SK-N-SH (cell line): ENCODE measurements around the gene ADGRG3. TPM values are rescaled to one million over a fixed set of nuclear protein-coding genes. Genes with fewer than 3 reads are reported as not detected.

Experiments
- CTCF ChIA-PET: fragments of 300-600, 350-600 bp; formaldehyde crosslinking; extraction: SDS; loops from one replicate; lab custom pipeline; 2021; lab: Yijun Ruan, JAX
- POLR2A ChIA-PET: fragments of 350-600 bp; sonication (Branson Sonifier 250); formaldehyde crosslinking; extraction: SDS; loops from one replicate; lab custom pipeline; 2020; ENCODE audit warnings: antibody characterized with exemption, inconsistent platforms; lab: Yijun Ruan, JAX
- DNase-seq: peaks from one replicate; pipeline ENCODE4 v3.0.0; 2012
- H2AFZ ChIP-seq: fragments of 200-600 bp; sonication (generic); 2 replicates; pipeline ENCODE4 v1.8.1; 2016; ENCODE audit warnings: antibody characterized with exemption, mild to moderate bottlenecking, low read depth
- H3F3A ChIP-seq: fragments of 200-600 bp; sonication (generic); replicated peaks from 2 replicates; pipeline ENCODE3; 2016; ENCODE audit warnings: antibody characterized with exemption, mild to moderate bottlenecking; ENCODE audit not compliant: insufficient read depth
- H3K27ac ChIP-seq, 2 experiments: fragments of 200-500 bp in 1 of 2; fragments of 200-600 bp in 1 of 2; sonication (Bioruptor generic) in 1 of 2; sonication (generic), shearing (Covaris generic) in 1 of 2; 2 replicates each; pipeline versions ENCODE4 v1.5.1 to v1.6.1; 2014 to 2016; ENCODE audit warnings: low read depth in 2 of 2, inconsistent platforms in 1 of 2, low read length in 1 of 2, mild to moderate bottlenecking in 1 of 2, mixed read lengths in 1 of 2
- H3K27me3 ChIP-seq: fragments of 200-600 bp; sonication (generic), shearing (Covaris generic); 2 replicates; pipeline ENCODE4 v1.6.1; 2016; ENCODE audit warnings: mixed run types; ENCODE audit not compliant: insufficient read depth
- H3K36me3 ChIP-seq, 2 experiments: fragments of 200-500 bp in 1 of 2; fragments of 200-600 bp in 1 of 2; sonication (Bioruptor generic) in 1 of 2; sonication (generic) in 1 of 2; replicated peaks in 1 of 2; 2 replicates each; pipeline versions ENCODE3 to v1.5.1; 2014 to 2016; ENCODE audit warnings: low read length in 1 of 2, mild to moderate bottlenecking in 1 of 2; ENCODE audit not compliant: insufficient read depth in 2 of 2, control insufficient read depth in 1 of 2
- H3K4me1 ChIP-seq, 2 experiments: fragments of 200-500 bp in 1 of 2; fragments of 200-600 bp in 1 of 2; sonication (Bioruptor generic) in 1 of 2; sonication (generic), shearing (Covaris generic) in 1 of 2; 2 replicates each; pipeline versions ENCODE4 v1.5.1 to v1.6.1; 2014 to 2016; ENCODE audit warnings: low read depth in 1 of 2, low read length in 1 of 2, mixed run types in 1 of 2; ENCODE audit not compliant: insufficient read depth in 2 of 2, control insufficient read depth in 1 of 2
- H3K4me2 ChIP-seq: fragments of 200-600 bp; sonication (generic), shearing (Covaris generic); 2 replicates; pipeline ENCODE4 v1.6.1; 2017; ENCODE audit warnings: mixed run types
- H3K4me3 ChIP-seq, 2 experiments: fragments of 200-500 bp in 1 of 2; fragments of 200-600 bp in 1 of 2; sonication (Bioruptor generic) in 1 of 2; sonication (generic), shearing (Covaris generic) in 1 of 2; 2 replicates each; pipeline versions ENCODE4 v1.5.1 to v1.8.1; 2014 to 2016; ENCODE audit warnings: low read depth in 2 of 2, inconsistent platforms in 1 of 2, low read length in 1 of 2, mild to moderate bottlenecking in 1 of 2, mixed read lengths in 1 of 2, moderate library complexity in 1 of 2
- H3K79me2 ChIP-seq: fragments of 200-600 bp; sonication (generic); 2 replicates; pipeline ENCODE4 v1.8.1; 2017; ENCODE audit warnings: mild to moderate bottlenecking; ENCODE audit not compliant: insufficient read depth
- H3K9ac ChIP-seq: fragments of 200-600 bp; sonication (generic); 2 replicates; pipeline ENCODE4 v1.6.1; 2017; ENCODE audit warnings: mixed run types
- H3K9me2 ChIP-seq: fragments of 200-600 bp; sonication (generic); 2 replicates; pipeline ENCODE4 v1.6.1; 2017; ENCODE audit warnings: mixed run types
- H3K9me3 ChIP-seq: fragments of 200-600 bp; sonication (generic); 2 replicates; pipeline ENCODE4 v1.6.1; 2017; ENCODE audit warnings: mixed run types, mild to moderate bottlenecking, moderate library complexity
- H4K20me1 ChIP-seq: fragments of 200-600 bp; sonication (generic); 2 replicates; pipeline ENCODE4 v1.6.1; 2017; ENCODE audit warnings: mild to moderate bottlenecking, mixed run types; ENCODE audit not compliant: insufficient read depth
- CHD2 ChIP-seq: fragments of 150-350 bp; IDR thresholded peaks from 2 replicates; pipeline ENCODE4 v1.6.1; 2018; ENCODE audit warnings: low read length; ENCODE audit not compliant: partially characterized antibody
- EP300 ChIP-seq, 2 experiments: IDR thresholded peaks; 2 replicates each; pipeline versions ENCODE4 v1.4.0 to v1.6.1; 2012; ENCODE audit warnings: borderline replicate concordance in 1 of 2, low read depth in 1 of 2, low read length in 1 of 2
- EZH2phosphoT487 ChIP-seq: fragments of 200-600 bp; sonication (generic); IDR thresholded peaks from 2 replicates; pipeline ENCODE4 v1.6.1; 2017; ENCODE audit warnings: low read depth, mixed run types, mild to moderate bottlenecking, antibody characterized with exemption, moderate library complexity, borderline replicate concordance
- FOSL2 ChIP-seq: IDR thresholded peaks from 2 replicates; pipeline ENCODE4 v1.4.0; 2012; ENCODE audit warnings: low read depth, mild to moderate bottlenecking, moderate library complexity, borderline replicate concordance
- GABPA ChIP-seq: IDR thresholded peaks from 2 replicates; pipeline ENCODE4 v1.4.0; 2012; ENCODE audit warnings: low read depth, mild to moderate bottlenecking
- JUND ChIP-seq: IDR thresholded peaks from 2 replicates; pipeline ENCODE4 v1.4.0; 2012
- MEF2A ChIP-seq: IDR thresholded peaks from 2 replicates; pipeline ENCODE4 v1.4.0; 2012; ENCODE audit warnings: low read depth, borderline replicate concordance
- MXI1 ChIP-seq: IDR thresholded peaks from 2 replicates; pipeline ENCODE4 v1.6.1; 2012; ENCODE audit warnings: mild to moderate bottlenecking, low read depth, low read length, improper control_type of control experiment
- POLR2AphosphoS5 ChIP-seq: IDR thresholded peaks from 2 replicates; pipeline ENCODE4 v1.6.1; 2012; ENCODE audit warnings: low read depth, low read length
- RCOR1 ChIP-seq: fragments of 150-350 bp; IDR thresholded peaks from 2 replicates; pipeline ENCODE4 v1.6.1; 2017; ENCODE audit warnings: antibody characterized with exemption, low read length
- whole genome bisulfite sequencing: methylation state at CpG from one replicate; pipeline ENCODE4 v1.1.6; 2017; ENCODE audit warnings: low lambda C conversion rate; 5-methylcytosine and 5-hydroxymethylcytosine counted together
- polyA plus RNA-seq, 3 experiments: library from polyadenylated mRNA; depleted of rRNA; stranded (reverse); fragments of >200 nt; gene quantifications; 2 replicates each; pipeline ENCODE4 v1.2.3, GENCODE V29; 2012
- TF ChIP-seq, protein P1 (sequence below): IDR thresholded peaks from 2 replicates; pipeline ENCODE4 v1.4.0; 2012; ENCODE audit warnings: low read depth, borderline replicate concordance
- TF ChIP-seq, protein P2 (sequence below): IDR thresholded peaks from 2 replicates; pipeline ENCODE4 v1.4.0; 2012; ENCODE audit warnings: low read depth, borderline replicate concordance
- TF ChIP-seq, protein P3 (sequence below): fragments of 200-600 bp; sonication (generic); IDR thresholded peaks from 2 replicates; pipeline ENCODE4 v1.6.1; 2017; ENCODE audit warnings: antibody characterized with exemption, mild to moderate bottlenecking, moderate library complexity
- TF ChIP-seq, protein P4 (sequence below): fragments of 150-350 bp; IDR thresholded peaks from 2 replicates; pipeline ENCODE4 v1.6.1; 2016; ENCODE audit warnings: mild to moderate bottlenecking, low read depth, low read length
- TF ChIP-seq, protein P5 (sequence below): fragments of 150-350 bp; IDR thresholded peaks from 2 replicates; pipeline ENCODE4 v1.6.1; 2017; ENCODE audit warnings: antibody characterized with exemption, low read length, low read depth, borderline replicate concordance
- TF ChIP-seq, protein P6 (sequence below): IDR thresholded peaks from 2 replicates; pipeline ENCODE4 v1.4.0; 2012; ENCODE audit warnings: low read depth

The ADGRG3 gene
- polyA plus RNA-seq, 1 of the 3 experiments (the other 2 are of a cell fraction), result not detected

DNA sequence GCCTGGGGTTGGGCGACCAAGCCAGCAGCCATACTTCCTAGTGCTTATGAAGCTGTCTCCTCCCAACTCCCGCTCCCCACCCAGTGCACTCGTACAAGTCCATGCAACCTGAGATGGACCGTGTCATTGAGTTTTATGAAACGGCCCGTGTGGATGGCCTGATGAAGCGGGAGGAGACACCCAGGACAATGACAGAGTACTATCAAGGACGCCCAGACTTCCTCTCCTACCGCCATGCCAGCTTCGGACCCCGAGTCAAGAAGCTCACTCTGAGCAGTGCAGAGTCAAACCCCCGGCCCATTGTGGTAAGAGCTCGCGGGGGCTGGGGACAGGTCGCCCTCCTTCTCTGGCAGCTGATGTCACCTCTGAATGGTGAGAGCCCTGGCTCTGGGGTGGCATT, 56.4 kb downstream of the ADGRG3 start:
- no peaks in the 10 kb centered on the region for H4K20me1 ChIP-seq
- H3K4me1 ChIP-seq, result peaks cover 0 to 7% of the 10 kb centered on the region in 2 experiments; a peak in 1 of 4 replicates
- H3K9me3 ChIP-seq, result no peaks in the 10 kb centered on the region
- no peak overlapping the region for H3K9ac ChIP-seq
- H3K79me2 ChIP-seq, result no peaks in the 10 kb centered on the region
- H3F3A ChIP-seq, result no peaks in the 10 kb centered on the region
- H3K36me3 ChIP-seq, result no peaks in the 10 kb centered on the region
- H3K27ac ChIP-seq, result no peak overlapping the region
- no peak overlapping the region for H3K4me3 ChIP-seq
- H2AFZ ChIP-seq, result no peak overlapping the region
- no peak for TF ChIP-seq POLR2AphosphoS5
- TF ChIP-seq, protein P1, sequence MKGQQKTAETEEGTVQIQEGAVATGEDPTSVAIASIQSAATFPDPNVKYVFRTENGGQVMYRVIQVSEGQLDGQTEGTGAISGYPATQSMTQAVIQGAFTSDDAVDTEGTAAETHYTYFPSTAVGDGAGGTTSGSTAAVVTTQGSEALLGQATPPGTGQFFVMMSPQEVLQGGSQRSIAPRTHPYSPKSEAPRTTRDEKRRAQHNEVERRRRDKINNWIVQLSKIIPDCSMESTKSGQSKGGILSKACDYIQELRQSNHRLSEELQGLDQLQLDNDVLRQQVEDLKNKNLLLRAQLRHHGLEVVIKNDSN, result no peak
- TF ChIP-seq, protein P2, sequence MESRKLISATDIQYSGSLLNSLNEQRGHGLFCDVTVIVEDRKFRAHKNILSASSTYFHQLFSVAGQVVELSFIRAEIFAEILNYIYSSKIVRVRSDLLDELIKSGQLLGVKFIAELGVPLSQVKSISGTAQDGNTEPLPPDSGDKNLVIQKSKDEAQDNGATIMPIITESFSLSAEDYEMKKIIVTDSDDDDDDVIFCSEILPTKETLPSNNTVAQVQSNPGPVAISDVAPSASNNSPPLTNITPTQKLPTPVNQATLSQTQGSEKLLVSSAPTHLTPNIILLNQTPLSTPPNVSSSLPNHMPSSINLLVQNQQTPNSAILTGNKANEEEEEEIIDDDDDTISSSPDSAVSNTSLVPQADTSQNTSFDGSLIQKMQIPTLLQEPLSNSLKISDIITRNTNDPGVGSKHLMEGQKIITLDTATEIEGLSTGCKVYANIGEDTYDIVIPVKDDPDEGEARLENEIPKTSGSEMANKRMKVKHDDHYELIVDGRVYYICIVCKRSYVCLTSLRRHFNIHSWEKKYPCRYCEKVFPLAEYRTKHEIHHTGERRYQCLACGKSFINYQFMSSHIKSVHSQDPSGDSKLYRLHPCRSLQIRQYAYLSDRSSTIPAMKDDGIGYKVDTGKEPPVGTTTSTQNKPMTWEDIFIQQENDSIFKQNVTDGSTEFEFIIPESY, result no peak
- TF ChIP-seq, protein P3, sequence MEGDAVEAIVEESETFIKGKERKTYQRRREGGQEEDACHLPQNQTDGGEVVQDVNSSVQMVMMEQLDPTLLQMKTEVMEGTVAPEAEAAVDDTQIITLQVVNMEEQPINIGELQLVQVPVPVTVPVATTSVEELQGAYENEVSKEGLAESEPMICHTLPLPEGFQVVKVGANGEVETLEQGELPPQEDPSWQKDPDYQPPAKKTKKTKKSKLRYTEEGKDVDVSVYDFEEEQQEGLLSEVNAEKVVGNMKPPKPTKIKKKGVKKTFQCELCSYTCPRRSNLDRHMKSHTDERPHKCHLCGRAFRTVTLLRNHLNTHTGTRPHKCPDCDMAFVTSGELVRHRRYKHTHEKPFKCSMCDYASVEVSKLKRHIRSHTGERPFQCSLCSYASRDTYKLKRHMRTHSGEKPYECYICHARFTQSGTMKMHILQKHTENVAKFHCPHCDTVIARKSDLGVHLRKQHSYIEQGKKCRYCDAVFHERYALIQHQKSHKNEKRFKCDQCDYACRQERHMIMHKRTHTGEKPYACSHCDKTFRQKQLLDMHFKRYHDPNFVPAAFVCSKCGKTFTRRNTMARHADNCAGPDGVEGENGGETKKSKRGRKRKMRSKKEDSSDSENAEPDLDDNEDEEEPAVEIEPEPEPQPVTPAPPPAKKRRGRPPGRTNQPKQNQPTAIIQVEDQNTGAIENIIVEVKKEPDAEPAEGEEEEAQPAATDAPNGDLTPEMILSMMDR, result no peak
- TF ChIP-seq RCOR1, result no peak
- no peak for TF ChIP-seq CHD2
- TF ChIP-seq EZH2phosphoT487, result no peak
- no peak for TF ChIP-seq GABPA
- no peak for TF ChIP-seq EP300 (IDR thresholded peaks at IDR 0.05; ENCODE audit: borderline replicate concordance in 1 of 2, low read depth in 1 of 2, low read length in 1 of 2)
- no peak for TF ChIP-seq MEF2A
- TF ChIP-seq MXI1, result no peak
- TF ChIP-seq, protein P4, sequence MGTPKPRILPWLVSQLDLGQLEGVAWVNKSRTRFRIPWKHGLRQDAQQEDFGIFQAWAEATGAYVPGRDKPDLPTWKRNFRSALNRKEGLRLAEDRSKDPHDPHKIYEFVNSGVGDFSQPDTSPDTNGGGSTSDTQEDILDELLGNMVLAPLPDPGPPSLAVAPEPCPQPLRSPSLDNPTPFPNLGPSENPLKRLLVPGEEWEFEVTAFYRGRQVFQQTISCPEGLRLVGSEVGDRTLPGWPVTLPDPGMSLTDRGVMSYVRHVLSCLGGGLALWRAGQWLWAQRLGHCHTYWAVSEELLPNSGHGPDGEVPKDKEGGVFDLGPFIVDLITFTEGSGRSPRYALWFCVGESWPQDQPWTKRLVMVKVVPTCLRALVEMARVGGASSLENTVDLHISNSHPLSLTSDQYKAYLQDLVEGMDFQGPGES, result no peak
- TF ChIP-seq FOSL2, result no peak
- TF ChIP-seq, protein P5, sequence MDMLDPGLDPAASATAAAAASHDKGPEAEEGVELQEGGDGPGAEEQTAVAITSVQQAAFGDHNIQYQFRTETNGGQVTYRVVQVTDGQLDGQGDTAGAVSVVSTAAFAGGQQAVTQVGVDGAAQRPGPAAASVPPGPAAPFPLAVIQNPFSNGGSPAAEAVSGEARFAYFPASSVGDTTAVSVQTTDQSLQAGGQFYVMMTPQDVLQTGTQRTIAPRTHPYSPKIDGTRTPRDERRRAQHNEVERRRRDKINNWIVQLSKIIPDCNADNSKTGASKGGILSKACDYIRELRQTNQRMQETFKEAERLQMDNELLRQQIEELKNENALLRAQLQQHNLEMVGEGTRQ, result no peak
- TF ChIP-seq, protein P6, sequence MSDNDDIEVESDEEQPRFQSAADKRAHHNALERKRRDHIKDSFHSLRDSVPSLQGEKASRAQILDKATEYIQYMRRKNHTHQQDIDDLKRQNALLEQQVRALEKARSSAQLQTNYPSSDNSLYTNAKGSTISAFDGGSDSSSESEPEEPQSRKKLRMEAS, result no peak
- no peak for TF ChIP-seq JUND
- H3K9me2 ChIP-seq, result no peaks in the 10 kb centered on the region
- H3K4me2 ChIP-seq, result no peak overlapping the region
- DNase-seq, result no peak
- no peaks in the 10 kb centered on the region; the same call in 1 of the 2 replicates for H3K27me3 ChIP-seq
- ChIA-PET CTCF (interaction anchor here (0.6 to 1.5 kb wide), 3 partner anchors 148 to 196 kb away, joined by 3 to 6 read pairs (median 3); no protein-coding TSS in a partner anchor), POLR2A (no interaction called here)
- 88% methylated on average over 15 of the region's 15 CpGs for WGBS
